ENCODE results near the gene FCN1.
A peak's percentile ranks its signal among the peaks of the same experiment; 100 is the strongest.

The FCN1 gene

GRCh38 chr9:134945509-134946275 lies 28.0 kb upstream of the FCN1 start:
- ATAC-seq (ENCODE audit: low read depth), result no peak
- H3K9me3 ChIP-seq (ENCODE audit: severe bottlenecking), result no peaks in the 10 kb centered on the region

GRCh38 chr9:134944916-134945315 lies 27.2 kb upstream of the FCN1 start:
- no peak for ATAC-seq (ENCODE audit: low read depth)
- H3K36me3 ChIP-seq (ENCODE audit: low read depth), result no peaks in the 10 kb centered on the region
- peaks cover 41% of the 10 kb centered on the region for H3K27me3 ChIP-seq (ENCODE audit: insufficient read depth, poor library complexity, severe bottlenecking)
- no peak overlapping the region for H3K4me3 ChIP-seq (ENCODE audit: severe bottlenecking)
- no peak for TF ChIP-seq CTCF (IDR thresholded peaks at IDR 0.05; ENCODE audit: poor library complexity, severe bottlenecking)
- H3K9me3 ChIP-seq (ENCODE audit: severe bottlenecking), result no peaks in the 10 kb centered on the region
- H3K27ac ChIP-seq (ENCODE audit: poor library complexity, severe bottlenecking), result no peak overlapping the region
- H3K4me1 ChIP-seq (ENCODE audit: insufficient read depth, poor library complexity, severe bottlenecking), result no peaks in the 10 kb centered on the region
- DNase-seq (ENCODE audit: low spot score), result no peak

More at GRCh38 chr9:134945509-134946275, 28.0 kb upstream of the FCN1 start:
- H3K4me1 ChIP-seq (ENCODE audit: insufficient read depth, poor library complexity, severe bottlenecking), result no peaks in the 10 kb centered on the region
- peaks cover 41% of the 10 kb centered on the region for H3K27me3 ChIP-seq (ENCODE audit: insufficient read depth, poor library complexity, severe bottlenecking)
- no peaks in the 10 kb centered on the region for H3K36me3 ChIP-seq (ENCODE audit: low read depth)
- no peak for TF ChIP-seq CTCF (IDR thresholded peaks at IDR 0.05; ENCODE audit: poor library complexity, severe bottlenecking)
- no peak for DNase-seq (ENCODE audit: low spot score)
- H3K4me3 ChIP-seq (ENCODE audit: severe bottlenecking), result no peak overlapping the region
- H3K27ac ChIP-seq (ENCODE audit: poor library complexity, severe bottlenecking), result no peak overlapping the region

- TF ChIP-seq CTCF (IDR thresholded peaks at IDR 0.05; ENCODE audit: poor library complexity, severe bottlenecking), result no peak
- DNase-seq (ENCODE audit: low spot score) (peak; percentile 10), ATAC-seq (ENCODE audit: low read depth) (no peak)
- Histone ChIP-seq H3K4me3 (ENCODE audit: severe bottlenecking) (no peak overlapping the region), H3K36me3 (ENCODE audit: low read depth) (no peaks in the 10 kb centered on the region), H3K27ac (ENCODE audit: poor library complexity, severe bottlenecking) (no peak overlapping the region), H3K9me3 (ENCODE audit: severe bottlenecking) (no peaks in the 10 kb centered on the region), H3K27me3 (ENCODE audit: insufficient read depth, poor library complexity, severe bottlenecking) (peaks cover 41% of the 10 kb centered on the region), H3K4me1 (ENCODE audit: insufficient read depth, poor library complexity, severe bottlenecking) (no peaks in the 10 kb centered on the region)
These were observed 26.7 kb upstream of the FCN1 start for GRCh38 chr9:134944351-134944802.

GRCh38 chr9:134943836-134944235 lies 26.1 kb upstream of the FCN1 start:
- DNase-seq (ENCODE audit: low spot score), result peak; percentile 41
- Histone ChIP-seq H3K9me3 (ENCODE audit: severe bottlenecking) (no peaks in the 10 kb centered on the region), H3K27ac (ENCODE audit: poor library complexity, severe bottlenecking) (no peak overlapping the region), H3K27me3 (ENCODE audit: insufficient read depth, poor library complexity, severe bottlenecking) (peaks cover 41% of the 10 kb centered on the region), H3K4me1 (ENCODE audit: insufficient read depth, poor library complexity, severe bottlenecking) (no peaks in the 10 kb centered on the region), H3K36me3 (ENCODE audit: low read depth) (no peaks in the 10 kb centered on the region), H3K4me3 (ENCODE audit: severe bottlenecking) (no peak overlapping the region)
- no peak for ATAC-seq (ENCODE audit: low read depth)
- TF ChIP-seq CTCF (IDR thresholded peaks at IDR 0.05; ENCODE audit: poor library complexity, severe bottlenecking), result no peak

- DNase-seq (ENCODE audit: low spot score) (peak; percentile 43), ATAC-seq (ENCODE audit: low read depth) (no peak)
- H3K4me1 ChIP-seq (ENCODE audit: insufficient read depth, poor library complexity, severe bottlenecking), result no peaks in the 10 kb centered on the region
- no peaks in the 10 kb centered on the region for H3K36me3 ChIP-seq (ENCODE audit: low read depth)
- no peaks in the 10 kb centered on the region for H3K9me3 ChIP-seq (ENCODE audit: severe bottlenecking)
- TF ChIP-seq CTCF (IDR thresholded peaks at IDR 0.05; ENCODE audit: poor library complexity, severe bottlenecking), result no peak
- H3K4me3 ChIP-seq (ENCODE audit: severe bottlenecking), result no peak overlapping the region
- peaks cover 41% of the 10 kb centered on the region for H3K27me3 ChIP-seq (ENCODE audit: insufficient read depth, poor library complexity, severe bottlenecking)
- no peak overlapping the region for H3K27ac ChIP-seq (ENCODE audit: poor library complexity, severe bottlenecking)
These were observed 25.7 kb upstream of the FCN1 start for GRCh38 chr9:134943411-134943810.
